Activated CD4-positive, CD25-positive, alpha-beta regulatory T cell (primary cell): ENCODE measurements around the gene ADIG.

Experiments used
- DNase-seq, 4 experiments: peaks; one replicate each; lab custom pipeline; 2025; lab: John Stamatoyannopoulos, UW

The ADIG gene

GRCh38 chr20:38602185-38602581 lies 21.2 kb downstream of the ADIG start:
- no peak for DNase-seq

- DNase-seq, result no peak
Measured at GRCh38 chr20:38603286-38603685, 22.3 kb downstream of the ADIG start.

DNA sequence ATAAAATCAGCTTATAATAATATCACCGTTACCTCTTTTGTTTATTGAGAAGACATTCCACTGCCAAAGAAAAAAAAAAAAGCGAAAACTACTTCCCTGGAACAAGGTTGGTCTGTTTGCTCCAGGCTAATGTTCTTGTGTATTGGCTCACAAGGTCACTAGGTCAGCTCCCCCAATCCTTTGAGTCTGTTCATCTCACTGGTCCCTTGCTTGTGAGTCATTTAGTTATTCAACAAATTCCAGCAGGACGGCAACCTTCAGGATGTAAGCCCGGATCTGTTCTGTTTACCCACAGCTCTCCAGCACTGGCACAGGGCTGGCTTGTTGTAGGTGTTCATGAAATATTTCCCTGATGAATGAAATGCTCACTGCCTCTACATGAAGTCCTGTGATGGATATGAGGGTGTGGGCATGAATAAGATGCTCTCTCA lies 23.9 kb downstream of the ADIG start:
- no peak for DNase-seq

- no peak for DNase-seq
Measured at GRCh38 chr20:38607351-38607750, 26.4 kb downstream of the ADIG start.

- DNase-seq, result no peak
Measured at GRCh38 chr20:38608188-38608587, 27.2 kb downstream of the ADIG start.

- DNase-seq, result no peak
Measured at GRCh38 chr20:38609815-38610214, 28.8 kb downstream of the ADIG start.

DNA sequence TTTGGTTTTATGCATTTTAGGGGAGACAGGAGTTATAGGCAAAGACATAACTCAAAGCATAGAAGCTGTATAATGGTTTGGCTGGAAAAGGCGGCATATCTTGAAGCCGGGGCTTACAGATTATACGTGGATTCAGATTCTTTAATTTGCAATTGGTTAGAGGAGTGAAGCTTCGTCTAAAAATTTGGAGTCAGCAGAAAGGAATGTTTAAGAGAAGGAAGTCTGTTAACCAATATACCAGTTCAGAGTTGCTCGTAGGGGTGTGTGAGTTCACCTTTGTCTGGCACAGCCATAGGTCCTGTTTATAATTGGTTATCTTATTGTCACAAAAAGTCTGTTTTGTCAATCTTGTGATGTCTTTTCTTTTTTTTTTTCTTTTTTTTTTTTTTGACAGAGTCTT lies 29.5 kb downstream of the ADIG start:
- no peak for DNase-seq

DNA sequence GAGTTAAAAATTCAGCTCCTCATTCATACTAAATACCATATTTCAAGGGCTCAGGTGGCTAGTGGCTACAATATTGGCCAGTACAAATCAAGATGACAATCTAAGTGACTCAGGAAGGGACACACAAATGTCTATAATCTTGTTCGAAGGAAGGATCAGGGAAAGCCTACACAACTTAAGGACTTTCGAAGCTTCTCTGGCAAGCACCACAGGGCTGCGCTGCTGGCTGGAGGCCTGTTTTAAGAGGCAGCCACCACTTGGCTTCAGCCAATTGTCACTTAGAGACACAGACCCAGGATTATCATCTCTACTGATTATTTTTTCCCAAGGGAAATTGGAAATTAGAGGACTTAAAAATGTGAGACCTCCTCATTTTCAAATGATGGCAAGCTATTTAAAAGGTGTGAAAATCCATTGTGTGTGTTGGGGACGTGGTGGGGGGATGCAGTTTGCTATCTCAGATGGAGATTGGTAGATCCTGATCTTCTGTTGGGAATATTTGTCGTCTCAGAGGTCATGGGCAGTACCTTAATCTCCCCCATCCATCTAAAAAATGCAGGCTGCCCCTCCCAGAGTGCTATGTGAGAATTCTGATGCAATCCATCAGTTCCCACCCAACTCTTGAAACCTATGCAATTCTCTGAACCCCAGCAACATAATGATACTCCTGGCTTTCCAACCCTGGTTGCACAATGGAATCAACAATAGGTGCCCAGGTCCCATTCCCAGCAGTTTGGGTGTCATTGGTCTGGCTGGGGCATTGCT lies 31.9 kb downstream of the ADIG start:
- no peak for DNase-seq

- no peak for DNase-seq
Measured at GRCh38 chr20:38615283-38615682, 34.3 kb downstream of the ADIG start.

DNA sequence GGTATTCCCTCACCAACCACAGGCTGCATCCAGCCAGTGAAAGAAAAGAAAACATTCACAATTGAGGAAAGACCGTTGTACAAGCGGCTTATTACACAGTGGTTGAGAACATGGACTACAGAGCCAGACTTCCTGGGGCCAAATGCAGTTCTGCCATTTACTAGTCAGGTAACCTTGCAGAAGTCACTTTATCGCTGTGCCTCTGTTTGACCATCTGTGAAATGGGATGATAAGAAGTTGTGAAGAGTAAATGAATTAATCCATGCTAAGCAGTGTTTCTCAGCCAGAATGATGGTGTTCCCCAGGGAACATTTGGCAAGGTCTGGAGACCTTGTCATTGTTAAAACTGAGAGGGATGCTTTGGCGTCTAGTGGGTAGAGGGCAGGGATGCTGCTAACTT lies 35.5 kb downstream of the ADIG start:
- no peak for DNase-seq

DNA sequence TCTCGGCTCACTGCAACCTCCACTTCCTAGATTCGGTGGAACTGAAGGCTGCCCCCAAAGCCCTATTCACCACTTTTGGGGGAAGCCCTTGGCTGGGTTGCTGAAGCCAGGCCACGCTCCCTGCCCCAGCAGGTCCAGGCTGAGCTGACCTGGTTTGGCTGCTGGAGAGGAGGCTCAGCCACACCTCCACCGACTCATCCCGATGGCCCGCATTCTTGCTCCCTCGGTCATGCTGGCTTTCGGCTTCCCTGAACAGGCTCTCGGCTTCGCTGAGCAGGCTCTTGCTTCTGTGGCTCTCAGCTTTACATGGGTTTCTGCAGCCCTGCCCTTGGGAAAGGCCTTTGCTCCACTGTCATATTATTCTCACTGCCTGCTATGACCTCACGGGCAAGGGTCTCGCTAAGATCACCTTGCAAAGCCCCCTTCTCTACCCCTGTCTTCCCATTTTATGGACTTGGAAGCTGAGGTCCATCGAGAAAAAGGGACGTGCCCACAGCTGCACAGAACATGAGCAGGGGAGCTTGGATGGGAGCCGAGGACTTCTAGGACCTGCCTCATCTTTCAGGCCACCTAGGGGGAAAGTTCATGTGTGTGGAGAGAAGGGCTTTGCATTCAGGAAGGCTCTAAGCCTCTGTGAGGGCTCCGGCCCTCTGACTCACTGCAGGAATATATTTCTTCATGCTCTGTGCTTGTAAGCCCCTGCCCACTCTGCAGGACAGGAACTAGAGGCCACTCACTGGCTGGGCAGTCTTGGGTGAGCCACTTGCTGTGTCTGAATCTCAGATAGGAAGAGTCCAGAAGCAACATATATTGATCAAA lies 36.2 kb downstream of the ADIG start:
- DNase-seq, result no peak

- DNase-seq, result no peak
Measured at GRCh38 chr20:38617830-38618196, 36.8 kb downstream of the ADIG start.

DNA sequence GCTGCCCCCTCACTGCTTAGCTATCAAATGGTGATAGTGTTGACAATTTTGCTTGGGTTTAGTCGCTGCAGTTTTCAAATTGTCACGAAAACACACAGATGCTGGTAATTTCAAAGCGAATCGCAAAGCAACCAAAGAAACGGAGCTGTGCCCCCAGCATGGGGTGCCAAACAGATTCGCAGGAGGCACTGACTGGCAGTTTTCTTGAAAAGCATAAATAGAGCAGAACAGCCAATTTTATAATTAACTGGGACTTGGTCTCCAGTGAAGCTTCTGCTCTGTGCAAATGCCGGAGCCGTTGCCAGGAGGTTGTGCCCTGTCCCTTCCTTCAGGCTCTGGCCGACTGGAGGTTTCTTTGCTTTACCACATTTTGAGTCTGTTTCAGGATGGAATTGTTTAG lies 39.4 kb downstream of the ADIG start:
- DNase-seq, result no peak

DNA sequence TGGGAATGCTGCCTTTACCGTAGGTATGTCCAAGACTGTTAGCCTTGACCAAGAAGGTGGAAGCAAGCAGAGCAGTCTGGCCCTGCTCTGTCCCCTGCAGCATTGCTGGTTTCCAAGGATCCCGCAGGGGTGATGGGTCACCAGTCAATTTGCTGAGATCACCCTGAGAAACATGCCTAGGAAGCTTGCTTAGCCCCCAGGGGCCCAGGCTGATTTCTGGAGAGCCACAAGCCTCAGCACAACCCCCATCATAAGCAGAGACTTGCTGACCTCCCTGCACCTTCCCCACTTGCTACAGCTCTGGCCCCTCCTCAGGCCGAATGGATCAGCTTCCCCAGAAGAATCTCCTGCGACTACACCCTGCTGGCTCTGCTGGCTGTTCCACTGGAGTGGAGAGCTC lies 42.1 kb downstream of the ADIG start:
- DNase-seq, result no peak

DNA sequence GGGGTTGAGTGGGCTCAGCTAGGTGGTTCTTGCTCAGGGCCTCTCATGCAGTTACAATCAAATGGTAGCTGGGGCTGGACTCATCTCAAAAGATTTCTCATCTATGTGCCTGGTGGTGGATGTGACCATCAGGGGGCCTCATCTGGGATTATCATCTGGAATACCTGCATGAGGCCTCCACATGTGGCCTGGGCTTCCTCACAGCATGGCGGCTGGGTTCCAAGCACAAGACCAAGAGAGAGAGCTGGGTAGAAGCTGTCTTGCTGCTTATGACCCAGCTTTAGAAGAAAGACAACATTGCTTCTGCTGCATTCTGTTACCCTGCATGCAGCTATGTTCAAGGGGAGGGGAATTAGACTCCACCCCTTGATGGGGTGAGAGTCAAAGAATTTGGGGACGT lies 43.1 kb downstream of the ADIG start:
- DNase-seq, result no peak

GRCh38 chr20:38625896-38626295 lies 44.9 kb downstream of the ADIG start:
- DNase-seq, result no peak

- no peak for DNase-seq
Measured at GRCh38 chr20:38626921-38627659, 46.1 kb downstream of the ADIG start.

DNA sequence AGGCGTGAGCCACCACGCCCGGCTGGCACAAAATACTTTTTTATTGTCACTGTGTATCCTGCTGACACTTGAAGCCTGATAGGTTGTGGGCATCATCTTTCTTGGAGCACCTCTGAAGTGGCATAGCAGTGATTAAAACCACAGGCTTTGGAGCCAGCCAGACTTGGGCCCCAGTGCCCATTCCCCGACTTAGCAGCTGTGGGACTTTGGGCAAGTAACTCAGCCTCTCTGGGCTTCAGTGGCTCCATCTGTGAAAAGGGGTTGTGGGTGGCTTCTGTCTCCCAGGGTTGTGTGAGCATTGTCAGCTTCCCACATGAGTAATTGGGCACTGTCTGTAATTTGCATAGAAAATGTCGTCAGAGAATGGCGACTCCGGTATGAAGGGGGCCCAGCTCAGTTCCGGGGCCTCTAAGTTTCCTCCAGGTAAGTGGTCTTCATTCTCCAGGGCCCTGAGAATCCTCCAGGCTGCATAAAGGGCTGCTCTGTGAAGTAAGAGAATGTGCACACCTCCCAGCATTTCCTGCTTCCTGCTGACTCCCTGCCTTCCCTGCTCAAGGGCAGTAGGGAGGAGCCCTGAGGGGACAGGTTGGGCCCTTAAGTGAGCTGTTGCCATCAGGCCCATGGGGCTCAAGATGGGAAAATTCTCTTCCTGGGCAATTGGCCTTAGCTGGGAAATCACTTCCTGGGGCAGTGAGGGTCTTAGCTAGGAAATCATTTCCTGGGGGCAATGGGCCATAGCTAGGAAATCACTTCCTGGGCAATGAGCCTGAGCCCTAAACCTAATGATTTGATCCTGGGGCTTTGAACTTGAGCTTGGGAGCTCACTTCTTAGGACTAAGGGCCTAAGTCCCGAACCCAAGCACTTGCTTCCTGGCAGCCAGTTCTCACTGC lies 47.8 kb downstream of the ADIG start:
- no peak for DNase-seq

GRCh38 chr20:38629979-38630378 lies 49.0 kb downstream of the ADIG start:
- DNase-seq, result no peak

DNA sequence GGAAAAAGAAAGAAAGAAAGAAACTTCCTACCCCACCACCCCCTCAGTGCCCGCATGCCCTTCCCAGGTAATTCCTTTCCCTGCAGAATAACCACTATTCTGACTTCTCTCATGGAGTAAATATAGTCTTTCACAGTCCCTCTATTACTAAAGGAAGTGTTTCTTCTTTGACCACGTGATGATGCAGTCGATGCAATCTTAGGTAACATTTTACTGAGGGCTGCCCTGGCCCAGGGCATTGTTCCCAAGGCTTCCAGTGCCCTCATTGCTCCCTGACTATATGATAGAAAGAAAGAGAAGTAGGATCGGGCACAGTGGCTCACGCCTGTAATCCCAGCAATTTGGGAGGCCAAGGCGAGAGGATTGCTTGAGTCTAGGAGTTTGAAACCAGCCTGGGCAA lies 49.7 kb downstream of the ADIG start:
- no peak for DNase-seq

GRCh38 chr20:38631155-38632022 lies 50.4 kb downstream of the ADIG start:
- DNase-seq, result no peak
